PC-3 (cell line): ENCODE measurements around the gene CAVIN3.

Experiments
- CTCF ChIP-seq: fragments of 300-600 bp; sonication (generic); conservative IDR thresholded peaks from 2 replicates; pipeline ENCODE4 v1.5.1; 2017; ENCODE audit warnings: antibody characterized with exemption, low read depth, mild to moderate bottlenecking, low read length
- EZH2 ChIP-seq: fragments of 300-600 bp; sonication (generic); IDR thresholded peaks from one replicate; pipeline ENCODE4 v1.6.1; 2017; ENCODE audit warnings: antibody characterized with exemption, mild to moderate bottlenecking, low read length; ENCODE audit not compliant: unreplicated experiment
- EZH2phosphoT487 ChIP-seq: fragments of 300-600 bp; sonication (generic); IDR thresholded peaks from 2 replicates; pipeline ENCODE4 v1.6.1; 2018; ENCODE audit warnings: mild to moderate bottlenecking, antibody characterized with exemption, low read length, borderline replicate concordance

- TF ChIP-seq CTCF (no peak), EZH2 (no peak), EZH2phosphoT487 (no peak)
These were observed 8.2 kb downstream of the CAVIN3 start for GRCh38 chr11:6312106-6312505.
